ENCODE results near the gene RSPH6A.

The RSPH6A gene

DNA sequence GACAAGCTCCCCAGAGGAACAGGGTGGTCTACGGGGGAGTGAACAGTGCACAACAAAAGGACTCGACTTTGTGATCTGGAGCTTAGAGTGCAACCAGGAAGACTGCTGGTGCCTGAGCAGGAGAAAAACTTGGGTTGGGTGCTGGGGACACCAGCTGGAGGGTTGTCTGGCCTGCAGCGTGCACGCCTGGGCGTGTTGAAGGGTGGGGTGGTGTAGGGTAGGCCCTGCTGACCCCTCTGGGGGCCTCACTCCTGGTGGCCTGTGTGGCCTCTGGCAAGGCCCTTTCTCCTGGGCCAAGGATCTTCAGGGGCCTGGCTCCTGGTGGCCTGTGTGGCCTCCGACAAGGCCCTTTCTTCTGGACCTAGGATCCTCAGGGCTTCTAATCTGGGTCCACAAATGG, 4.7 kb upstream of the RSPH6A start:
- ChIA-PET CTCF (interaction anchor here (1.0 to 10.8 kb wide), 8 partner anchors 12 to 190 kb away, joined by 3 to 231 read pairs (median 49); partner anchors contain the start of genes IRF2BP1 and SIX5), POLR2A (no interaction called here)
- TF ChIP-seq, protein P1, sequence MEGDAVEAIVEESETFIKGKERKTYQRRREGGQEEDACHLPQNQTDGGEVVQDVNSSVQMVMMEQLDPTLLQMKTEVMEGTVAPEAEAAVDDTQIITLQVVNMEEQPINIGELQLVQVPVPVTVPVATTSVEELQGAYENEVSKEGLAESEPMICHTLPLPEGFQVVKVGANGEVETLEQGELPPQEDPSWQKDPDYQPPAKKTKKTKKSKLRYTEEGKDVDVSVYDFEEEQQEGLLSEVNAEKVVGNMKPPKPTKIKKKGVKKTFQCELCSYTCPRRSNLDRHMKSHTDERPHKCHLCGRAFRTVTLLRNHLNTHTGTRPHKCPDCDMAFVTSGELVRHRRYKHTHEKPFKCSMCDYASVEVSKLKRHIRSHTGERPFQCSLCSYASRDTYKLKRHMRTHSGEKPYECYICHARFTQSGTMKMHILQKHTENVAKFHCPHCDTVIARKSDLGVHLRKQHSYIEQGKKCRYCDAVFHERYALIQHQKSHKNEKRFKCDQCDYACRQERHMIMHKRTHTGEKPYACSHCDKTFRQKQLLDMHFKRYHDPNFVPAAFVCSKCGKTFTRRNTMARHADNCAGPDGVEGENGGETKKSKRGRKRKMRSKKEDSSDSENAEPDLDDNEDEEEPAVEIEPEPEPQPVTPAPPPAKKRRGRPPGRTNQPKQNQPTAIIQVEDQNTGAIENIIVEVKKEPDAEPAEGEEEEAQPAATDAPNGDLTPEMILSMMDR (IDR thresholded peaks at IDR 0.05; ENCODE audit: insufficient read depth, low read length, missing control alignments), result no peak

DNA sequence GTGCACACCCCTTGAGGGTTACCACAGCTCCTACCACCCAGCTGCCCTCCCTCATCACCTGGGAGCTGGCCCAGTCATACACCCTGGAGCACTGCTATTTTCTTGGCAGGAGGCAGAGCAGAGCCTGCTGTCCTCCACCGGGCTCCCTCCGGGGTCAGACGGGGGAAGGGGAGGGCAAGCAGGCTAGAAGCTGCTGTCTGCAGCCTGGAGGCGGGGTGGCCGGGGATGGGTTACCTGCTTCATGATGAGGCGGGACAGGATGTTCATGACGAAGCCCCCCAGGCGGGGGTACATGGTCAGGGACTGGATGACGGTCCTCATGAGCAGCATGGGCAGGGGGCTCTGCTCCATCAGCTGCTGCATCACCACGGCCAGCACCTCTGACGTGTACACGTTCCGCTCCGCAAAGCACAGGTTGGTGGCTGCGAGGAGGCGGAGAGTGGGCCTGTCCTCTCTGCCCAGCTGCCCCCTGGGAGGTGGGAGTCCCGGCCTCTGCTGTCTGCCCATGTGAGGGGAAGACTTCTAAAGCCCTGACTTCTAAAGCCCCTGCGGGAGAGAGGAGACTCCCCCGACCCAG, 2.7 kb upstream of the RSPH6A start:
- H3K4me3 ChIP-seq (ENCODE audit: low read depth, low read length), result no peak overlapping the region
- ChIA-PET POLR2A (interaction anchor here (0.7 kb wide), 1 partner anchor 70 kb away, joined by 3 read pairs; no protein-coding TSS in a partner anchor), CTCF (interaction anchor here (1.0 to 10.8 kb wide), 19 partner anchors 14 to 209 kb away, joined by 3 to 231 read pairs (median 10); partner anchors contain the start of genes DMWD, IRF2BP1 and SIX5)
- DNase-seq (ENCODE audit: low read depth, low spot score), result no peak
- TF ChIP-seq, protein P1 (IDR thresholded peaks at IDR 0.05; ENCODE audit: insufficient read depth, low read length, missing control alignments), result no peak

More for the DNA sequence above, 4.7 kb upstream of the RSPH6A start:
- DNase-seq (ENCODE audit: low read depth, low spot score), result no peak
- H3K4me3 ChIP-seq (ENCODE audit: low read depth, low read length), result no peak overlapping the region

DNA sequence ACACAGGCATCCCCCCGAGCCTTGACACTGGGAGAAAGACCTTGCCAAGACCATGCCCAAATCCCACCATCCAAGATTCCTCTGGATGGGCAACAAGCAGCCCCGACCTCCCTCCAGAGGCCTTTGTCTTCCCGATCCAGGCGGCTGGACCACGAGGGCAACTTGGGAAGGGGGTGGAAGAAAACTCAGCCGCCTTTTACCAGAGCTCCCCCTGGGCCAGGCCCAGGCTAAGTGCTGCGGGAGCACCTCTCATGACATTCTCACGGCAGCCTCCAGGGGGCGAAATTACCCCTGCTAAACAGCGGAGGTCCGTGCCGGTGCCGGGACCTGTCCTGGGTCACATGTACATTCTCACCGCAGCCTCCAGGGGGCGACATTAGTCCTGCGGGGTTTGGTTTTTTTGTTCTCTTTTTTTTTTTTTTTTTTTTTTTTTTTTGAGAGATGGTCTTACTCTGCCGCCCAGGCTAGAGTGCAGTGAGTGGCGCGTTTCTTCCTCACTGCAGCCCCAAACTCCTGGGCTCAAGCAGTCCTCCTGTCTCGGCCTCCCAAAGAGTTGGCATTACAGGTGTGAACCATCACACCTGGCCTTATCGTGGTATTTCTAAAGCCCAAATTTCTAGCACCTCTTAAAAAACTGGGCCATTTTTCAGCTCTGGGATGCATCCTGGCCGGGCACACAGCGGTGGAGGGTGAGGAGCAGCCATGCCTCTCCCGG, 2.1 kb upstream of the RSPH6A start:
- TF ChIP-seq, protein P1 (IDR thresholded peaks at IDR 0.05; ENCODE audit: insufficient read depth, low read length, missing control alignments), result peak; percentile 88
- CTCF ChIA-PET, result interaction anchor here (0.5 to 10.8 kb wide), 41 partner anchors 13 to 262 kb away, joined by 3 to 231 read pairs (median 4); partner anchors contain the start of genes DMWD, FOXA3, IRF2BP1 and SIX5
- POLR2A ChIA-PET, result interaction anchor here (0.6 to 1.0 kb wide), 2 partner anchors 48 to 54 kb away, joined by 3 to 5 read pairs; partner anchors contain the start of gene SIX5
- peak; percentile 38 for DNase-seq (ENCODE audit: low read depth, low spot score)
- H3K4me3 ChIP-seq (ENCODE audit: low read depth, low read length), result no peak overlapping the region

DNA sequence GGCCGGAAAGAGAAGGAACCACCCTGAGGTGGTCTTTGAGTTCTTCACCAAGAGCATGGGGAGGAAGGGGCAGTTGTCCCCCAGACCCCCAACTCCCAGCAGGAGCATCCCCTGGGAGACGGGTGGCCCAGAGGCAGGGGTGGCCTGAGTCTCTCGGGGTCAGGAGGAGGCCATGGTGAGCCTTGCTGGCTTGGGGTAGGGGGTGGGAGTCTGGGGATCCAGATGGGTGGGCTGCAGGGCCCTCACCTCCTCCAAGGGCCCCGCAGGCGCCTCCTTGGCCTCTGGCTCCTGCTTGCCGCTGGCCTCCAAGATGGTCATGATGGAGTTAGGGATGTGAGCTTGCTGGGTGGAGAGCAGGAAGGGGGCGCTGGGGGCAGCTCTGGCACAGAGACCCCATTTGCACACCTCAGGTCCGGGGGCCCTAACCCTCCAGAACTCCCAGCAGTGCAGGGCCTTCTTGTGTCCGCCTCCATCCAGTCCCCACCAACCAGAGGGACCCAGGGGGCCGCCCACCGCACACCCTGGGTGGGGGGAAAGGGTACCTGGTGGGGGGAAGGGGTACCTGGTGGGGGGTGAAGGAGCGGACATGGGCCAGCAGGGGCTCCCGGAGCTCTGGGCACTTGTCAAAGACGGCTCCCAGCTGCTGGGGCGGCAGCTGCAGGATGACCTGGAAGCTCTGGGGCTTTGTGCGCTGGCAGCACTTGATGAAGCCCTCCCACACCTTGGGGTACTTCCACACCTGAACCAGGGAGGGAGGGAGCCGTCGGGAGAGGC, 1.3 kb upstream of the RSPH6A start:
- no peak overlapping the region for H3K4me3 ChIP-seq (ENCODE audit: low read depth, low read length)
- ChIA-PET POLR2A (interaction anchor here (0.6 to 1.0 kb wide), 2 partner anchors 47 to 54 kb away, joined by 3 to 5 read pairs; partner anchors contain the start of gene SIX5), CTCF (interaction anchor here (0.5 to 10.8 kb wide), 40 partner anchors 12 to 263 kb away, joined by 3 to 231 read pairs (median 4); partner anchors contain the start of genes DMWD, FOXA3, IRF2BP1 and SIX5)
- no peak for DNase-seq (ENCODE audit: low read depth, low spot score)
- TF ChIP-seq, protein P1 (IDR thresholded peaks at IDR 0.05; ENCODE audit: insufficient read depth, low read length, missing control alignments), result no peak

DNA sequence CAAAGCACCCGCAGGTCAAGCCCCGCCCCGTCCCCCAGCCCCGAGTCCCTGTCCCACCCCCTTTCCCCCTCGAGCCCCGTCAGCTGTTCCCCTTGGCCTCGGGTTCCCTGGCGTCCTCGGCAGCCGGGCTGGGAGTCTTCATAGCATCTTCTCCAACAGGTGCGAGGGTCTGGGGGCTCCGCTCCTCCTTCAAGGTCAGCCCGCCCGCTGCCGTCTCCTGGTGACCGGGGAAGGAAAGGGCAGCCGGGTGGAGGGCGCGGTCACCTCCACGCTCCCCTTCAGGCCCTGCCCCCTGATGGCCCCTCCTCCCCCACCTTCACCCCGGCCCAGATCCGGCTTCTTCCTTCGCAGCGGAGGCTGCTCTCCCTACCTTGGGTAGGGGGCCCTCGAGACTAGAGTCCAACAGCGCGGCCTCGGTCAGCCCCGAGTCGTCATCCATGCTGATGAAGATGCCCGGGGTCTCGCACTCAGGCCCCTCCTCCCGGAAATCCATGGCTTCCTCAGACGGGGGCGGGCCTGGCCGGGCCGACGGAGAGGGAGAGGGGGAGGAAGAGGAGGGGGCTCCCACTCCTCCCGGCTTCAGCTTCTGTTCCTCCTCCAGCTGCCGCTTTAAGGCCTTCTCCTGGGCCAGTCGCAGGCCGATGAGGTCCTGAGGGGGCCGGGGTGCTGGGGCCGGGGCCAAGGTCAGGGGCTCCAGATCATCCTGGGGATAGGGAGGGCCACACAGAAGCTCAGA, 541 bp upstream of the RSPH6A start:
- POLR2A ChIA-PET, result no interaction called here
- no peak overlapping the region for H3K4me3 ChIP-seq (ENCODE audit: low read depth, low read length)
- TF ChIP-seq, protein P1 (IDR thresholded peaks at IDR 0.05; ENCODE audit: insufficient read depth, low read length, missing control alignments), result no peak
- no peak for DNase-seq (ENCODE audit: low read depth, low spot score)
- CTCF ChIA-PET, result interaction anchor here (1.2 to 10.8 kb wide), 9 partner anchors 11 to 68 kb away, joined by 5 to 231 read pairs (median 46); partner anchors contain the start of genes DMWD, IRF2BP1 and SIX5
